Spleen (tissue), 11 donors: Measurements from ENCODE around the gene MBNL1. TPM values are rescaled to one million over a fixed set of nuclear protein-coding genes. Genes with fewer than 3 reads are reported as not detected.

Source experiments
- DNase-seq: peaks from one replicate; pipeline ENCODE4 v3.0.0-alpha.2; 2020
- H3K27ac ChIP-seq, 8 donors: fragments of 200-600 bp; sonication (generic) in 7 of 8; 1 replicate in 4 of 8; 2 replicates in 4 of 8; pipeline versions ENCODE4 v1.5.0 to v1.8.0; 2016 to 2021; ENCODE audit warnings: inconsistent platforms in 4 of 8, mild to moderate bottlenecking in 4 of 8, moderate library complexity in 1 of 8
- H3K27me3 ChIP-seq, 7 donors: fragments of 200-600 bp; sonication (generic) in 6 of 7; replicated peaks in 1 of 7; 1 replicate in 4 of 7; 2 replicates in 3 of 7; pipeline versions ENCODE4 v1.5.0 to v1.8.0; 2016 to 2021; ENCODE audit warnings: inconsistent platforms in 3 of 7, mild to moderate bottlenecking in 1 of 7
- H3K36me3 ChIP-seq, 6 donors: fragments of 200-600 bp; sonication (generic) in 5 of 6; 1 replicate in 4 of 6; 2 replicates in 2 of 6; pipeline versions ENCODE4 v1.5.0 to v1.8.0; 2016 to 2021; ENCODE audit warnings: inconsistent platforms in 2 of 6
- H3K4me1 ChIP-seq, 6 donors: fragments of 200-600 bp; sonication (generic) in 5 of 6; 1 replicate in 3 of 6; 2 replicates in 3 of 6; pipeline versions ENCODE4 v1.5.0 to v1.8.0; 2016 to 2021; ENCODE audit warnings: inconsistent platforms in 3 of 6
- H3K4me3 ChIP-seq, 8 donors: fragments of 200-600 bp; sonication (generic) in 7 of 8; 1 replicate in 4 of 8; 2 replicates in 4 of 8; pipeline versions ENCODE4 v1.5.0 to v1.8.0; 2016 to 2021; ENCODE audit warnings: inconsistent platforms in 4 of 8, mild to moderate bottlenecking in 4 of 8, moderate library complexity in 2 of 8
- H3K9me3 ChIP-seq, 8 donors: fragments of 200-600 bp; sonication (generic) in 7 of 8; 1 replicate in 4 of 8; 2 replicates in 4 of 8; pipeline versions ENCODE4 v1.5.0 to v1.8.0; 2016 to 2021; ENCODE audit warnings: inconsistent platforms in 4 of 8
- POLR2A ChIP-seq, 3 donors: fragments of 450-650 bp; IDR thresholded peaks; one replicate each; pipeline ENCODE4 v1.5.1; 2017; ENCODE audit warnings: antibody characterized with exemption in 3 of 3, mild to moderate bottlenecking in 1 of 3
- POLR2AphosphoS5 ChIP-seq, 3 donors: sonication (generic); formaldehyde crosslinking; IDR thresholded peaks; one replicate each; pipeline ENCODE4 v1.5.1; 2017; ENCODE audit warnings: antibody characterized with exemption in 3 of 3
- WGBS, 5 donors: extraction: QIAGEN DNeasy Blood & Tissue Kit in 3 of 5; methylation state at CpG; one replicate each; pipeline versions ENCODE4 v1.1.5 to v1.1.7; 2013 to 2018; 5-methylcytosine and 5-hydroxymethylcytosine counted together
- intact Hi-C: fragments of 100-400 bp; cut with DNase I; formaldehyde crosslinking; loops from one replicate; pipeline ENCODE4 v1.15.0; 2023; ENCODE audit warnings: low total_unique reads
- polyA plus RNA-seq, 3 donors: library from polyadenylated mRNA; stranded (reverse); fragments of 200-250 nt; gene quantifications; one replicate each; pipeline ENCODE4 v1.2.1, GENCODE V29; 2013
- total RNA-seq, 7 donors: library from RNA; depleted of rRNA in 3 of 7; stranded (reverse); fragments of >200 nt in 3 of 7; fragmentation: NEBNext Ultra II Directional in 4 of 7; extraction: Animal tissue kit (Norgen Biotek cat#: 25700) in 4 of 7; gene quantifications; one replicate each; pipeline versions ENCODE4 v1.1.0 to v1.2.1, GENCODE V29; 2016 to 2021
- TF ChIP-seq, protein P1 (sequence below), 11 experiments: fragments of 200-600 bp in 7 of 11; fragments of 450-650 bp in 4 of 11; sonication (generic) in 4 of 11; IDR thresholded peaks in 8 of 11; conservative IDR thresholded peaks in 3 of 11; 1 replicate in 7 of 11; 2 replicates in 4 of 11; pipeline versions ENCODE4 v1.4.0 to v1.8.0; 2016 to 2021; ENCODE audit warnings: antibody characterized with exemption in 11 of 11, inconsistent platforms in 4 of 11, mild to moderate bottlenecking in 1 of 11
- donor health status: healthy with polysubstance abuse.
- donor health status: DM: no; HTN: no; CAD: no; lungs with moderate emphysema.
- donor health status: DM: no; HTN: no; CAD: no.
- donor health status: Bipolar disorder and iron deficiency.
- donor health status: healthy.
- donor health status: DM: no; HTN: no; CAD: no.
- donor health status: DM: yes; HTN: yes; CAD: no.

Gene MBNL1
- total and polyA plus RNA-seq, 10 donors, result 64.7 to 491 (median 296) TPM

DNA sequence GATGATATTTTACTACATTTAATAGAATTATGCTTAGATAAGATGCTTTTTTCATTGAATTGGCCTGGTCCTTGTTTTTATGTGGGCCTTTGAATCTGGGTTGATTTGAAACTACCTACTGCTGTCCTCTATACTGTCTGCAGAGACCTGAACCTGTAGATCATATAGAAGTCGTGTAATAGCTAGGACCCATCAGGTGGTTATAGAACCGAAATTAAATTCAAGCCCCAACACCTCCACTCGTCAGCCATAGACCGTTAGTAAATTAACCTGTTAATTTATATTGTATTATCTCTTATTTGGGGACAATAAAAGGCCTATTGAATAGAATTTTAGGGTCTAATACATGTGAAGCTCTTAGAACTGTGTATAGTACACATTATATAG is 108.4 kb downstream of the MBNL1 start:
- Histone ChIP-seq H3K36me3 (peaks cover 0 to 24% (median 4%) of the 10 kb centered on the region in 6 donors), H3K4me1 (peaks cover 34 to 100% (median 93%) of the 10 kb centered on the region in 6 donors), H3K27ac (peak overlapping the region in 7 of 8 donors; percentile 61 to 88 (median 82)), H3K9me3 (peaks cover 0 to 5% (median 0%) of the 10 kb centered on the region in 8 donors), H3K27me3 (no peaks in the 10 kb centered on the region), H3K4me3 (peak overlapping the region in 1 of 8 donors; percentile 47)
- TF ChIP-seq POLR2AphosphoS5 (IDR thresholded peaks at IDR 0.05) (no peak), POLR2A (IDR thresholded peaks at IDR 0.05) (no peak)
- TF ChIP-seq, protein P1, sequence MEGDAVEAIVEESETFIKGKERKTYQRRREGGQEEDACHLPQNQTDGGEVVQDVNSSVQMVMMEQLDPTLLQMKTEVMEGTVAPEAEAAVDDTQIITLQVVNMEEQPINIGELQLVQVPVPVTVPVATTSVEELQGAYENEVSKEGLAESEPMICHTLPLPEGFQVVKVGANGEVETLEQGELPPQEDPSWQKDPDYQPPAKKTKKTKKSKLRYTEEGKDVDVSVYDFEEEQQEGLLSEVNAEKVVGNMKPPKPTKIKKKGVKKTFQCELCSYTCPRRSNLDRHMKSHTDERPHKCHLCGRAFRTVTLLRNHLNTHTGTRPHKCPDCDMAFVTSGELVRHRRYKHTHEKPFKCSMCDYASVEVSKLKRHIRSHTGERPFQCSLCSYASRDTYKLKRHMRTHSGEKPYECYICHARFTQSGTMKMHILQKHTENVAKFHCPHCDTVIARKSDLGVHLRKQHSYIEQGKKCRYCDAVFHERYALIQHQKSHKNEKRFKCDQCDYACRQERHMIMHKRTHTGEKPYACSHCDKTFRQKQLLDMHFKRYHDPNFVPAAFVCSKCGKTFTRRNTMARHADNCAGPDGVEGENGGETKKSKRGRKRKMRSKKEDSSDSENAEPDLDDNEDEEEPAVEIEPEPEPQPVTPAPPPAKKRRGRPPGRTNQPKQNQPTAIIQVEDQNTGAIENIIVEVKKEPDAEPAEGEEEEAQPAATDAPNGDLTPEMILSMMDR (IDR thresholded peaks at IDR 0.05 in 8 of 11, conservative IDR thresholded peaks at IDR 0.05 in 3 of 11), result no peak
- intact Hi-C loops, result no loop called here
- DNase-seq, result no peak
- 67 to 79% (median 71%) methylated on average over 4 of the region's 4 CpGs for WGBS, 5 donors

DNA sequence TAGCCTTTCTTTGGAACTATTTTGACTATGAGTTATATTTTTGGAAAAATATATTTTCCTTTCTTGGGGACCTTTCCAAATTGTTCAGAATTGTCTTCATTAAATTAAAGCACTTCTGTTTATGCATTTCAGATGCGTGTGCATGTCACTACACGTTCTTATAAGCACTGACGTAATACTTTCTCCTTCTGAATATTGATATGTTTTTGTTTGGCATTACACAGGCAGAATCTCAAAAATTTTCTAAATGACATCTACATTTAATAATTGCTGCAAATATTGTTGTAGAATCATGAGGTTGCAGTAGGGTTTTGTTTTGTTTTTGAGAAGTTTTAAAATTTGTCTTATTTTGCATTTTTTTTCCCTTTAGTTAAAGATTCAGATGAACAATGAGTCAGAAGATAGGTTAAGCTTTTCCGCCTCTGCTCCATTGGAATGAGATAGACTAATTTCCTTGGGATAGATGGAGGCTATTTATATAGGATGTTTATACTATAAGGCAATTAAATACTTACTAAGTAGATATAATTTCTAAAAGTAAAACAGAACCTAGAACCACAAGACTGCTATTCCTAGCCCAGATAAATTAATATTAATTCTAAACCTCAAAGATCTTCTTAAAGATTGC is 110.8 kb downstream of the MBNL1 start:
- peak overlapping the region in 7 of 8 donors; percentile 62 to 88 (median 82) for H3K27ac ChIP-seq

DNA sequence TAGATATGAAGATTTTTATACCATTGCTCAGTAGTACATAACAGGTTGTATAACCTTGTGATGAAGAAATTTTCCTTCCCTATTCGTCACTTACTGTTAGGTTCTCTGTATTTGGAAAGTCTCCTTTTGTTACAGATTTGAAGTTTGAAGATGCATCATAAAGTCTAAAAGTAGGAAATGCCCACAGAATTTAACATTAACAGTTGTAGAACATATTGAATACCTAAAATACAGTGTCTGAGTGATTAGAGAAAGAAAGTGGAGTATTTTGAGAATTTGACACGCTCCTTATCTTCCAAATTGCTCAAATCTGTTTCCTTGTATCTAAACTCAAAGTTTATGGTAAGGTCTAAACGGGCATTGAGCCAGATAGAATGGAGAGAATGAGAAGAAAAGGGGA is 111.3 kb downstream of the MBNL1 start:
- peak overlapping the region in 7 of 8 donors; percentile 62 to 88 (median 82) for H3K27ac ChIP-seq

More for the DNA sequence above, 110.8 kb downstream of the MBNL1 start:
- no peaks in the 10 kb centered on the region for H3K27me3 ChIP-seq
- TF ChIP-seq, protein P1 (IDR thresholded peaks at IDR 0.05 in 8 of 11, conservative IDR thresholded peaks at IDR 0.05 in 3 of 11), result no peak
- TF ChIP-seq POLR2A (IDR thresholded peaks at IDR 0.05), result no peak
- H3K4me1 ChIP-seq, result peaks cover 48 to 100% (median 99%) of the 10 kb centered on the region in 6 donors
- H3K4me3 ChIP-seq, result peak overlapping the region in 1 of 8 donors; percentile 33
- no peaks in the 10 kb centered on the region for H3K9me3 ChIP-seq
- intact Hi-C loops, result no loop called here
- DNase-seq, result no peak
- peaks cover 0 to 15% (median 0%) of the 10 kb centered on the region in 6 donors for H3K36me3 ChIP-seq
- 75 to 83% (median 76%) methylated on average over 4 of the region's 4 CpGs for WGBS, 5 donors

DNA sequence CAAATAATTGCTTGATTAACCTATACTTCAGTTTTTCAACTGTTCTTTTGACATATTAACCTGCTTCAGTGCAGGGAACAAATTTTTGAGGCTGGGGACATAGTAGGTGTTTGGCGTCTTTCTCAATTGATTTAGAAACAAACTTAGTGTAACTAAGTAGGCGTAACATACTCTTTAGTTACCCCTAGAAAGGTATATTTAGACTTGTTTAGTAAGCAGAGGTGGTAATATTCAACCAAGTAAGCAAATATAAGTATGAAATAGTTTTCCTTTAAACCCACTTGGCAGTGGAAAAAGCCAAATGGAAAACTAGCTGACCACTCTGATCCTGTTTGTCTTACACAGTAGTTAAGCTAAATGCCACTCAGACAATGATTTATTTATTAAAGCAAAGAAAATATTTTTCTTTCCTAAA is 113.2 kb downstream of the MBNL1 start:
- no peaks in the 10 kb centered on the region for H3K27me3 ChIP-seq
- no peak for DNase-seq
- peaks cover 54 to 100% (median 100%) of the 10 kb centered on the region in 6 donors for H3K4me1 ChIP-seq
- H3K36me3 ChIP-seq, result peaks cover 0 to 15% (median 0%) of the 10 kb centered on the region in 6 donors
- peak overlapping the region; percentile 31 to 88 (median 81) for H3K27ac ChIP-seq
- 50 to 62% (median 57%) methylated on average over 2 of the region's 2 CpGs for WGBS, 5 donors
- TF ChIP-seq POLR2A (IDR thresholded peaks at IDR 0.05) (no peak), POLR2AphosphoS5 (IDR thresholded peaks at IDR 0.05) (no peak)
- TF ChIP-seq, protein P1 (IDR thresholded peaks at IDR 0.05 in 8 of 11, conservative IDR thresholded peaks at IDR 0.05 in 3 of 11), result no peak
- peak overlapping the region in 6 of 8 donors; percentile 3 to 47 (median 26) for H3K4me3 ChIP-seq
- intact Hi-C loops, result no loop called here
- H3K9me3 ChIP-seq, result no peaks in the 10 kb centered on the region

More for the DNA sequence above, 111.3 kb downstream of the MBNL1 start:
- Histone ChIP-seq H3K4me1 (peaks cover 52 to 100% (median 99%) of the 10 kb centered on the region in 6 donors), H3K4me3 (peak overlapping the region in 1 of 8 donors; percentile 33), H3K9me3 (no peaks in the 10 kb centered on the region), H3K27me3 (no peaks in the 10 kb centered on the region), H3K36me3 (peaks cover 0 to 15% (median 0%) of the 10 kb centered on the region in 6 donors)
- no peak for DNase-seq
- intact Hi-C loops, result no loop called here
- 40 to 67% (median 53%) methylated on average over 3 of the region's 3 CpGs for WGBS, 5 donors
- TF ChIP-seq POLR2AphosphoS5 (IDR thresholded peaks at IDR 0.05) (no peak), POLR2A (IDR thresholded peaks at IDR 0.05) (no peak)
